Measurements from ENCODE around the gene CHMP4B.

The CHMP4B gene

DNA sequence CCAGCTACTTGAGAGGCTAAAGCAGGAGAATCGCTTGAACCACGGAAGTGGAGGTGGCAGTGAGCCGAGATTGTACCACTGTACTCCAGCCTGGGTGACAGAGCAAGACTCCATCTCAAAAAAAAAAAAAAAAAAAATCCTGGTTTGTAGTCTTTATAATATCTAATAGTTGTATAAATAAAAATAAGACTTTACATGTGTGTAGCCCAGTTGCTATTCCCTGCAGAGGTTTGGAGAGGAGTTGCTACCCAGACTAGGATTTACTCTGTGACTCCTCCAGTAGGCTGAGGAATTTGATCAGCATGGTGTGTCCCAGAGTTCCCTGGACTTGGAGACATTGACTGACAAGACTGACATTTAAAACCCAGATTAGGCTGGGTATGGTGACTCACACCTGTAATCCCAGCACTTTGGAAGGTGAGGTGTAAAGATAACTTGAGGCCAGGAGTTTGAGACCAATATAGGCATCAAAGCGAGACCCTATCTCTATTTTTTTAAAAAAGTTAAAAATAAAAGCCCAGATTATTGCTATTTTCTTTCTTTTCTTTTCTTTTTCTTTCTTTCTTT, 10.2 kb downstream of the CHMP4B start:
- DNase-seq (ENCODE audit: low spot score): no peak

DNA sequence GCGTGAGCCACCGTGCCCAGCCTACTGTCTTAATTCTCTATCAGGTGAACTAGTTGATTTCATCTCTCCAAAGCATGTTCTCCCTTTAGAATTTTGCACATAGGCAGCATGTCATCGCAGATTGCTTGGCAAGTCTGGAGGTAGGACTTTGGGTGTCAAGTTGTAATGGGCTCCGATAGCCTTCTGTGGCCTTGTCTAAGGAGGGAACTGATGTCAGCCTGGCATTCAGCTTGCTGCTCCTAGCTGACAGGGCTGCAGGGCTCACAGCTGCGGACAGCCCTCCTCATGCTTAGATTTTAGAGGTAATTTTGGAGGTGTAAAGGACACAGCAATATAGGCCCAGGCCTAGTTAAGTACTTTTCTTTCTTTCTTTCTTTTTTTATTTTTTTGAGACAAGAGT, 11.3 kb downstream of the CHMP4B start:
- no peak for DNase-seq (ENCODE audit: low spot score)

DNA sequence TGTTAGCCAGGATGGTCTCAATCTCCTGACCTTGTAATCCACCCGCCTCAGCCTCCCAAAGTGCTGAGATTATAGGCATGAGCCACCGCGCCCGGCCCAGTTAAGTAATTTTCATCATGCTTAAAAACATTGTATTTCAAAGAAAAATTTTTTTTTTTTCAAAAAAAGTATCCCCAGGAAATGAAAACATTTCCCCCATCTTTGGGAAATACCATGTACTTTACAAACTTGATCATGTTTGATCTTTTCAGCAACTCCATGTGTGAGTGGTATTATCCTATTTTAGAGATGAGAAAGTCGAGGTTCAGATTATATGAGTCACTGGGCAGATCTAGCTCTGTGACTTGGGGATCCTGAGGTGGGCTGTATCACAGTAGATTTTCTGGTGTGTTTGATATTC, 11.8 kb downstream of the CHMP4B start:
- no peak for DNase-seq (ENCODE audit: low spot score)

DNA sequence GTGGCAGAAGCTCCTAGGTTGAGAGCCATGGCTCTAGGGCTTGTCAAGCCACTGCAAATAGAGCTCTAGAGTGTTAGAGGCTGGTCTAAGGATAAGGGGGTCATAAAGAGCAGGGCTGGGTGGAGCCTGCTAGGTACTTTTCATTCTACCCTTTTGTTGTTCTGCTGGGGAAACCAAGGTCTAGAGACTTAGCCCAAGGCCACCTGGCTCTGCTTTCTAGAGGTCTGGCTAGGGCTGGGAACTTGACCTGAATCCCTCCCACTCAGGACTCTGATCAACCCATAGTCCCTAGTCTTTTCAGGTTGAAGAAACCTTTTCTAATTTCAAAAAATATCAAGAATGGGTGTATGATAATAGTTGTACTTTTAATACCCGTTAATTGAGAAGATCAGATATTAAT, 13.7 kb downstream of the CHMP4B start:
- DNase-seq (ENCODE audit: low spot score): no peak

DNA sequence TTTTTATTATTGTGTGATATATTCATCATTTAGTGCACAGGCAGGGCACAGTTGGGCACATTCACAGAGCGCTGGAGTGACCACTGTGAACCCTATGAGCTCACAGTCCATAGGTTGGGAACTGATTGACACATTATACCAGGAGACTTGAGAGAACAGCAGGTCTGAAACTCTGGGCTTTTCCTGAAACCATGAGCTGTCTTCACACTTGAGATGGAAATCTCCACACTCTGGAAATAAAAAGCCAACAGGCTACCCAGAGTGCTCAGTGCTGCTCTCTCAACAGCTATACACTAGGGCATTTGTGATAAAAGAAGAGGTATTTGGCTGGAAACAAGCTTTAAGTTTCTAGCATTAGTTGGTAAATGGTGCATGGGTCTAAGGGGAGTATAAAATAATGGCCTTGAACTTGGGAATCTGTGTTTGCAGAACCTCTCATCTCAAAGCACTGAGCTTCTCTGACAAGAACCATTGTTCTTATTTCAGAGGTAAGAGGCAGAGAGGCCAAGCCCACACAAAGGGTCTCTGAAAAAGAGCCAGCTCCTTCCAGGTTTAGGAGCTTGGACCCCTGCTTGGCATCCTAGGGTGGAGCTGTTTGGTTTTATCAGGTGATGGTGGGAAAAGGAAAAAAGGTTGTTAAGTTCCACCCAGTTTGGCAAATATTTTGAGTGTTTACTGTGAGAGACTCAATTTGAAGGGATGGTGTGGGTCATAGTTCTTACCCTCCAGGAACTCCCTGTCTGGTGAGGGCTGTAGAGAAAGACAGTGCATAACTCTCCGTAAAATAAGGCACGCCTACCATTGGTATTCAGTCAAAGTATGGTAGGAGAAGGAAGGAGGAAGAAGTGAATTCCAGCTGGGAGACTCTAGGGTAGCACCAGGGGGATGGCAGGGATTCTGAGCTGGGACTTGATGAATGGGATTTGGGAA, 14.5 kb downstream of the CHMP4B start:
- DNase-seq (ENCODE audit: low spot score): no peak

DNA sequence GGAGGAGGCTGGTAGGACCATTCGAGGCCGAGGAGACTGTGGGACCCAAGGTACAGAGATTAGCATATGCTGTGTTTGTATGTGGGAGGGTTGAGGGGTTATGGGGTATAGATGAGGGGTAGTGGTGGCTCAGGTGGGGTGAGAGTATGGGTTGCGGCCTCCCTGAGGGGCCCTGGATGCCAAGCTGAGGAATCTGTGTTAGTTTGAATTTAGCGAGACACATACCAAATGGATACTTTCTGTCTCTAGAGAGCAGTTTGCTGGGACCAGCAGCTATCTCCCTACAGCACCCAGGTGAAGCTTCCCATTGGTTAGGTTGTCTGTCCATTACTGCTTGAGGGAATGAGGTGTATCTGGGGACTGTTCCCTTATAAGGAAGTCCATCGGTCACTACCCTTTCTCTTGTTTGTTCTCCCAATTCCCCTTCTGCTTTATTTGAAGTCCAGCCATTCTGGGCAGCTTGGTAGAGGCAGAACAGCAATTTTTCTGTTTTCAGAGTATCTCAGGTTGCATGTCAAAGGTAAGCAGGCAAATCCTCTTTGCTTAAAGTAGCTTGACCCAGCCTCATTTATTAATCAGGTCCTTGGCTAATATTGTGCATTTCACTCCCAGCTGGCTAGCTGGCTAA, 15.2 kb downstream of the CHMP4B start:
- no peak for DNase-seq (ENCODE audit: low spot score)

DNA sequence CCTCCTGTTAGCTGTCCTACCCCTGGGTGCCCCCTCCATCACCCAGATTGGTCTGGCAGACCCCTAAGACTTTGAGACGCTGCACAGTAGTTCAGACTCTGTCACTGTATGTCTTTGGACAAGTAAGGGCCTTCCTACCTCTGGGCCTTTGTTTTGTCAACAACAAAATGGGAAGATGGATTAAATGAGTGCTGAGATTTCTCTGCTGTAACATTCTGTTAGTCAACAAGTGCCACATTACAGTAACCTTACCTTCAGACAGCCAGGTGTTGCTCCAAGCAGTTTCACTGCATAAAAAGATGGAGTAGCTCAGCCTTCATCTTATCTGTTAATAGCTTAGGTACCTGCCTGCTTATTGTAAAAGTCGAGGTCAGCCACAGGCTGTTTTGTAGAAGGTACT, 16.0 kb downstream of the CHMP4B start:
- no peak for DNase-seq (ENCODE audit: low spot score)

DNA sequence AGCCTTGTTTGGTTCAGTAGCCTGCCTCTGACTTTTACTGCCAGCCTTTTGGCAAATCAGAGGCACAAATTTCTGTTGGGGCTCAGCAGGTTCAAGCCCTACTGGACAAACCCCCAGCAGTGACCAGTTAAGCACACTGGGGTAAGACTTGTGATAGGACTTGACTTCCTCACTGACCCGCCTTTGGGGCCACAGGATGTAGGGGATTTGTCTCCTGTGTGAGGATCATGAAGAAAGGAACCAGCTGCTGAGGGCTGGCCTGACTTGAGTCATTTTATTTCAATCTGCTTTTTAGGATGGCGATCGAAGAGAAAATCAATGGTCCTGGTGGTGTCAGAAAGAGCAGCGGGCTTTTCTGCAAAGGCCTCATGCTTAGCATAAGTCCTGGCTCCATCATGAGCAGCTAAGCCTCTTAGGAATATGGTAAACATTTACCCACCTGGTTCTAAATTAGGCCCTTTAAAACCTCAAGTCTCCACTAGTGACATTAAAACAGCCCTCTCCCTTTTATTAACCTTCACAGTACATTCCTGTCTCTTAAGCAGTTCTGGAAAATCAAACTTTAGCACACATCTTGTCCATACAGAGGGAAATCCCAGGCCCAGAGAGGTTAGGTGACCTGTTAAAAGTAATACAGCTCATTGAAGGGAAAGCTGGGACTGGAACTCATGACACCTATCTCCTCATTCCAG, 16.6 kb downstream of the CHMP4B start:
- DNase-seq (ENCODE audit: low spot score): no peak

DNA sequence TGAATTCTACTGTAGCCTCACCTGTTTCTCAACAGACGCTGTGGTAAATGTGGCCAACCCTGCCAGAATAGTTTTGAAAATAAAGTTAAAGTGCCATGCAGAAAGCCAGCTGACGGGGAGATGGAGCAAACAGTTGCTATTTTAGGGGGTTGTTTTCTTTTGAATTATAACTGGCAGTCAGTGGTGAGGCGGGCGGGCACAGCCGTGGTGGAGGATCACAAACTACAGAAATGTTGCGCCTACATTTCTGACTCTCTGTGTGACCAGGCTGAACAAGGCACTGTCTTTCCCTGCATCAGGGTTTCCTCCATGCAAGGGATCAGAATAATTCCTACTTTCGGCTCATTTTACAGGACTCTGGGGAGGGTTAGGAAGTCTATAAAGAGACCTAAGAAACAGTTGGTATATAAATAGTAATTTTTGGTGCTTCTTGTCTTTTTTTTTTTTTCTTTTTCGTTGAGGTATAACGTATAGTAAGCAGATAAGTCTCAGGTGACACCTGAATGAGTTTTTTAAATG, 17.2 kb downstream of the CHMP4B start:
- no peak for DNase-seq (ENCODE audit: low spot score)

DNA sequence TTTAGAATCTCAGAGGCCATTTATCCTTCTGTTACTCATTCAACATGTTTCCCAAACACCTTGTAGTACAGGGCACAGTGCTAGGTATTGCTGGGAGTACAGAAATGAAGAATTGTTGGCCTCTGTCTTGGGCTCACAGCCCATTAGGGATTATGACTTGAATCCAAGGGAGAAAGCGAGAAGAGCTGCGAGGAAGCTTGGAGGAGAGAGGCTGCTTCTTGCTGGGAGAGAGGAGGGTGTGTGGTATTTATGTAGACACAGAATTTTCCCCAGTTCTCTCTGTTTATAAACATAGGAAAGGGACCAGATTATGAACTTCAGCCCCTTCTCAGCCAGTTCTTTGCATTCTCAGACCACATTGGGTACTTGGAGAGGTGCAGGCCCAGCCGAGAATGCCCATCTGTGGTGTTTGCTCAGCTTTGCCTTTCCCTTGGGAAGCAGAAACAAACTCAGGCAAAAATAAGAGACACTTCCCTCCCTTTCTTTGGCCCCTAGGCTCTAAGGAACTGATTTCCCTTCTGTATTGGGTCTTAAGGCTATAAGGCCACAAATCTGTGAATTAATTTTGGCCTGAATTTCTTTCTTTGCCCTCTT, 17.9 kb downstream of the CHMP4B start:
- no peak for DNase-seq (ENCODE audit: low spot score)

DNA sequence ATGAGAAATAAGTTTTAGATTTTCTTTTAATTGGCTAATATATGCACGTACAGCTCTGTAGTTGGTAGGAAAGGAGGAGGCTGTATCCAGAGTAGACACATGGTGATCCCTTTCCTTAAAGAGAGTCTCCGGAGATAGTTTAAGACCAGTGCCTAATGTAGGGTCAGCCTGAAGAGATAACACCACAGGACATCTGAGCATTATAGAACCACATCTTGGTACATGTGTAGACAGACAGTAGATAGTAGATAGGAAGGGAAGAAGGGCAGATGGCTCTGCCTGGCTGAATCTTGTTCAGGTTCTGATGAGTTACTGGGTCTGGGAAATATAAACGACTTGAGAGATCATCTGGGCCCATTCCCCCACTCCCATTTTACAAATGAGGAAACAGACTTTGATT, 18.5 kb downstream of the CHMP4B start:
- DNase-seq (ENCODE audit: low spot score): no peak

DNA sequence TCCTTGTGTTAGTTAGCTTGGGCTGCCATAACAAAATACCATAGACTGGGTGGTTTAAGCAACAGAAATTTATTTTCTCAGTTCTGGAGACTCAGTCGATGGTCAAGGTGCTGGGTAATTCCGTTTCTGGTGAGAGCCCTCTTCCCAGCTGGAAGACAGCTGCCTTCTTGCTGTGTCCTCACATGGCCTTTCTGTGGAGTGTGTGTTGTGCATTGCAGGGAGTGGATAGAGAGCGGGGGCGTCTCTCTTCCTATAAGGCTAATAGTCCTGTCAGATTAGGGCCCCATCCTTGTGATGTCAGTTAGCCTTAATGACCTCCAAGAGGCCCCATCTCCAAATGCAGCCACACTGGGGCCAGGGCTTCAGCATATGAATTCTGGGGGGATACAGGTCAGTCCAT, 19.2 kb downstream of the CHMP4B start:
- DNase-seq (ENCODE audit: low spot score): no peak

DNA sequence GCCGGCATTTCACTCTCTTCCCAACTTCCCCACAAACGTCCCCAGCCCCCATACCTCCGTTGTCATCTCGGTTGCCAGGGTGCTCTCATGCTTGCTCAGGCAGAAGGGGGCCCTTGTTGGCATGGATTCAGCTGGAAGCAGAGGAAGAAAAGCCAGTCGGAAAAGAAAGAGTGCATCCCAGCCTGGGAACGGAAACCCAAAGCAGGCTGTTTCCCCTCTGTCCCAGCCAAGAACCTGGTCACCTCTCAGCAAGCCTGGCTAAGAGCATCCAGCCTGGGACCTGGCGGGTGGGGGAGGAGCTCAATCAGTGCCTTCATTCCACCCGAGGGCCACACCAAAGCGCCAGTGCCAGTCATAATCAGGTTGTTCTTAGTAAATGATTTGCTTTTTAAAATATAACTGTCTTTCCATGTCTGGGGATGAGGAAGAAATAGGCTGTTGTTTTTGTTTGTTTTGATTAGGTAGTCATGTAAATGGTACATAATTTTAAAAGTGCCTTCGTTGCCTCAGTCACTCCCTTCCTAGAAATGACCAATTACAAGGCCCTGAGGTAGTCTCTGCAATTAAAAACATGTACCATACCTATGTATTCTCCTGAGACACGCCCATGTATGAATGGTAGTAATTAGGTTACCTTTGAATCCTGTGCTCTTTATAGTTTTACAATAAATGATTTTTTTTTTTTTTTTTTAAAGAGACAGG, 21.1 kb downstream of the CHMP4B start:
- DNase-seq (ENCODE audit: low spot score): no peak

DNA sequence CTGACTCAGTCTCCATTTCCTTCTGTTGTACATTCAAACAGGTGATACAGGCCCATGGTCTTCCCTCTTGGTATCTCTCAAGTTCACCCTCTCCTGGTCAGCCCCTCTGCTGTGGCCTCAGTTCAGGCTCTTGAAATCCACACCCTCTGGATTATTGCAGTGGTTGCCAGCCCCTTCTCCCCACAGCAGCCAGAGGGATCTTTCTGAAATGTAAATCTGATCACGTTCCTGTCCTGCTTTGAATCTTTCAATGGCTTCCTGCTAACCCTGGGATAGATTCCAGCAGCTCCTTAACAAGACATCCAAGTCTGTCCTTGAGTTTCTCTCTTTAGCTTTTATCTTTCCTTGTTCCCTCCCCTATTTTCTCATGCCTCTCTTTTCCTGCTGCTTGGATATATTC, 22.2 kb downstream of the CHMP4B start:
- DNase-seq (ENCODE audit: low spot score): no peak

DNA sequence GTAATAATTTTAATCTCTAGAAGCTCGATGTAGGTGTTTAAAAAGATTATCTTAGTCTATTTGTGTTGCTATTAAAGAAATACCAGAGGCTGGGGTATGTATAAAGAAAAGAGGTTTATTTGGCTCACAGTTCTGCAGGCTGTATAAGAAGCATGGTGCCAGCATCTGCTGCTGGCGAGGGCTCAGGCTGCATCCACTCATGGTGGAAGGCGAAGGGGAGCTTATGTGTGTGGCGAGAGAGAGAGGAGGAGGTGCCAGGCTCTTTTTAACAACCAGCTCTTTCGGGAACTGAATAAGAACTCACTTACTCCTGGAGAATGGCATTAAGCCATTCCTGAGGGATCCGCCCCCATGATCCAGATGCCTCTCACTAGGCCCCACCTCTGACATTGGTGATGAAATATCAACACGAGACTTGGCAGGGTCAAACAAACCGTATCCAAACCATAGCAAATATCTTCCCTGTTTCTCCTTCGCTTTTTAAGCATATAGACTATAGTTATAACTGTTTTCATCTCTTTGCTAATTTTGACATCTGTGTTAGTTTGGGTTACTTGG, 24.5 kb downstream of the CHMP4B start:
- DNase-seq (ENCODE audit: low spot score): no peak

DNA sequence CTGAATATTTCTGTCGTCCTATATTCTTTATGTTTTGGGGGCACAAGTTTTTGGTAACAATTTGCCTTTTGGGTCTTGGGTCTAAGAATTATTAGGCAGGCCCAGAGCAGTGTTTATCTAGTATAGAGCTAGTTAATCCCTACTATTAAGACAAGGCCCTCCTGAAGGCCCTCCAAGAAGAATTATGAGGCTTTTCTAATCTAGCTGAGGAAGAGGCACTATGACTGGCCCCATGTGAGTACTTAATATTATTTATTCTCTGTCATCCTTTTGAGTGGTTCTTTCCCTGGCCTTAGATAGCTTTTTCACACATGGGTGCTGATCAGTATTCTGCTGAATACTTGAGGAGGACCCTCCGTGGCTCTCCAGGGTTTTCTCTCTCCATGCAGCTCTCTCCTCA, 25.1 kb downstream of the CHMP4B start:
- DNase-seq (ENCODE audit: low spot score): no peak

DNA sequence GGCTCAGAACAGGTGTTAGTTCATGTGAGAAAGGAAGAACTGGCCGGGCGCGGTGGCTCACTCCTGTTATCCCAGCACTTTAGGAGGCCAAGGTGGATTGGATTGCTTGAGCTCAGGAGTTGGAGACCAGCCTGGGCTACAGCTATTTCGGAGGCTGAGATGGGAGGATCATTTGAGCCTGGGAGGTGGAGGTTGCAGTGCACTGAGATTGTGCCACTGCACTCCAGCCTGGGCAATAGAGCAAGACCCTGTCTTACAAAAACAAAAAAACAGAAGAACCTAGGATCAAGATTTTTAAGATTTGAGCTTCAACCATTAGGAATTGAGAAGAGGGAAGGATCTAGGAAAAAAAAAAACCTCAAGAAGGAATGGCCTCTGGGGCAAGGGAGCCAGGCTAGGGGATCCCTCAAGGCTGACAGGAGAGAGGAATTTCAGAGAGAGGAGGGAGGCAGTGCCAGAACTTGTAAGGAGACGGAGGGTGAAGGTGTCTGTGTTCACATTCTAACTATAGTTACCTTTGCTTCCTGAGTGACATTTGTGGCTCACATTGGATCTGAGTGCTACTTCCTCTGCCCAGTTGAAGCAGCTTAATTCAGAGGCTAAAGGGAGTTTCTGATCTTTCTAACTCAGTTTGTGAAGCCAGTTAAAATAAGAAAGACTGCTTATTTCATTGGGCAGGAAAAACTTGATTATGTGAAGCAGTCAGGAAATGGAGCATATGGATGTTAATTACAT, 26.1 kb downstream of the CHMP4B start:
- no peak for DNase-seq (ENCODE audit: low spot score)

DNA sequence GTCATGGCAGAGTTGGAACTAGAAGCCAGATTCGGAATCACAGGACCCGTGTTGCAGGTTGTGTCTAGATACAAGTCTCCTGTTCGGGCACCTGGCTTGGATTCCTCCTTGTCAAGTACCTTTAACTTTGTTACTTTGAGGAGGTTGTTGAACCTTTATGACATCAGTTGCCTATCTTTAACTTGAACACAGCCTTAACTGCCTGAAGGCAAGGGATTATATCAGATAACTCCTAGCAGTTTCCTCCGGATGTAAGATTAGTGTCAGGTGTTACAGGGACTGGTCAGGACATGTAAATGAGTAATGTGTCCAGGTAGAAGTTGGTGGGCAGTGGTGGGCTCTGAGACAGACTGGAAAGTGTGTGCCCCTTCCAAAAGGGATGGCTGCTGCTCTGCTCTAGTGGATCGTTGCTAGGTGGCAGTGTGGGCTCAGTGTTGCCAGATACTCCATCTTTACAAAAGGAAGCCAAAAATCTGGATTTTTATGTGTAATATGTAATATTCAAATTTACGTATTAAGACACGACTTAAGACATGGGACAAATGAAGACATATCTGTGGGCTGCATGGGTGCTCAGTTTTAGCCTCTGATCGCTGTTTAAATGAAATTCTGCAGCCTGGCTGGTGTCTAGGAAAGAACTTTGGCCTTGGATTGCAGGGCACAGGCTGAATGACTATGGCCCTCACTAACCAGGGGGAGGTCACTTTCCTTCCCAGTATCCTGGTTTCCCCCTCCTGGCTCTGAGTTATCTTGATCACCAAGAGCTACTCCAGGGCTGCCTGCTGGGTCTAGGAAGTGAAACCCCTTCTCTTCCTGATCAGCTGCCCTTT, 27.1 kb downstream of the CHMP4B start:
- DNase-seq (ENCODE audit: low spot score): no peak

DNA sequence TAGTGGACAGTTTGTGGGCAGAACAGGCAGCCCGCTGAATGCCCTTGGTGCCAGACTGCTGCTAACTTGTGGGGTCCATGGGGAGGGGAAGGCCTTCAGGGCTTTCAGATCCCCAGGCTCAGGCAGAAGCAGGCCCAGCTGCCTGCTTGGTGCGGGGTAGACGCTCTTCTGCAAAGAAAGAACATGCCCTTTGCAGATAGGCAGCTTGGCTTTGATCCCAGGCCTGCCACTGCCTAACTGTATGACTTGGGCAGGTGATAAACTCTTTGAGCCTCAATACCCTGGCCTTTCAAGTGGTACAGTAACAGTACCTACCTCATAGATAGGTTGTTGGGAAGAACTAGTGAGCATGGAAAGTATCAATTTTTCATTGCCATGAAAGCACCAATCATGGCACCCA, 28.4 kb downstream of the CHMP4B start:
- peak; percentile 88 for DNase-seq (ENCODE audit: low spot score)

DNA sequence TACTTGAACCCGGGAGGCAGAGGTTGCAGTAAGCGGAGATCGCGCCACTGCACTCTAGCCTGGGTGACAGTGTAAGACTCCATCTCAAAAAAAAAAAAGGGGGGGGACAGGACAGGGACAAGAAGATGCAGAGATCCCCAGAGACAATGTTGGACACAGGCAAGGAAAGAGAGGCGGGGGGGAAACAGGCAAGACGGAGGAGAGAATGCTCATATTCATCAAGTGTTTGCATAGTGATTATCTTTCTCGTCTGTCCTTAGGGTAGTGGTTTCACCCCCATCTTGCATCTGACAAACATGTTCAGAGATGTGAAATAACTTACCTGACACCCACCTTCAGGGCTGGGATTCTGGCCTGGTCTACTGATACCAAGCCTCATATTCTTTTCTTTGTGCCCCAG, 29.0 kb downstream of the CHMP4B start:
- DNase-seq (ENCODE audit: low spot score): no peak

Data from hematopoietic multipotent progenitor cell treated with erythropoietin and hydrocortisone succinate and interleukin-3 and kit ligand, for 15 days (in vitro differentiated cells).